ENCODE measurements around the gene PGM1. TPM values are rescaled to one million over a fixed set of nuclear protein-coding genes. Genes with fewer than 3 reads are reported as not detected.

The PGM1 gene
- polyA plus RNA-seq, 3 donors from 2014 or later: 61.6 to 108 (median 67.4) TPM

DNA sequence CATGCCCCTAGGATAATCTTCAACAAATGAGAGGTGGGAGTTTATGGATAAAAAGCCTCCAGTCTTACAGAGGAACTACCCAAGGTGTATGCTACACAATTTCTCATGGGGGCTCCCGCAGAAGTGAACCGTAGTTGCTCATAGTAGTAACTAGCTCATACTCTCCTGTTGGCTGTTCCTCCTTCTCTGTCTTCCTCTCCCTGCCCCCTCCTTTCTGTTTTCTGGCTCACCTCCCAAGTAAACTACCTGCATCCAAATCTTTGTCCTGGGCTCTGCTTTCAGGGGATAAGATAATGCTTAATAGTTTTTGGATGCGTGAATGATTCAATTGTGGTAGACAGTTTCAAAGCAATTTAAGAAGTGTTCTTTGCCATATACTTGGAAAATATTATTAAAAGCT is 90.5 kb downstream of the PGM1 start:
- Mint-ChIP-seq H3K27me3 (ENCODE audit: low read depth in 3 of 3) (peaks cover 4 to 5% (median 5%) of the 10 kb centered on the region in 3 donors), H3K36me3 (peaks cover 0 to 11% (median 0%) of the 10 kb centered on the region in 3 donors), H3K27ac (no peak overlapping the region), H3K4me3 (no peak overlapping the region), H3K9me3 (no peaks in the 10 kb centered on the region), H3K4me1 (no peaks in the 10 kb centered on the region)
- DNase-seq: no peak

DNA sequence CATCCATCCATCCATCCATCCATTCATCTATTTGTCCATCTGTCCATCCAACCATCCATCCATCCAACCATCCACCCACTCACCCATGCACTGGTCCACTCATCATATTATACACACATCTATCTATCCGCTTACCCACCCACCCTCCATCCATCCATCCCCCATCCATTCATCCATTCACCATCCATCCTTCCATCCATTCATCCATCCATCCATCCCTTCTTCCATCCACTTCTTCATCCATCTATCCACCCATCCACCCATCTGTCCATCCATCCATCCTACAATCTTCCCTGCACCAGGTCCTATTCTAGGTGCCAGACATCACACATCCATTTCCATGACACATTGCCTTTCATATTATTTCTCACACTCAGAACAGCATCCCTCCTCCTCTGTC is 93.5 kb downstream of the PGM1 start:
- Mint-ChIP-seq H3K27ac (no peak overlapping the region), H3K27me3 (ENCODE audit: low read depth in 3 of 3) (peaks cover 4 to 7% (median 4%) of the 10 kb centered on the region in 3 donors), H3K9me3 (no peaks in the 10 kb centered on the region), H3K36me3 (peaks cover 0 to 4% (median 0%) of the 10 kb centered on the region in 3 donors), H3K4me3 (no peak overlapping the region), H3K4me1 (no peaks in the 10 kb centered on the region)
- DNase-seq: no peak

DNA sequence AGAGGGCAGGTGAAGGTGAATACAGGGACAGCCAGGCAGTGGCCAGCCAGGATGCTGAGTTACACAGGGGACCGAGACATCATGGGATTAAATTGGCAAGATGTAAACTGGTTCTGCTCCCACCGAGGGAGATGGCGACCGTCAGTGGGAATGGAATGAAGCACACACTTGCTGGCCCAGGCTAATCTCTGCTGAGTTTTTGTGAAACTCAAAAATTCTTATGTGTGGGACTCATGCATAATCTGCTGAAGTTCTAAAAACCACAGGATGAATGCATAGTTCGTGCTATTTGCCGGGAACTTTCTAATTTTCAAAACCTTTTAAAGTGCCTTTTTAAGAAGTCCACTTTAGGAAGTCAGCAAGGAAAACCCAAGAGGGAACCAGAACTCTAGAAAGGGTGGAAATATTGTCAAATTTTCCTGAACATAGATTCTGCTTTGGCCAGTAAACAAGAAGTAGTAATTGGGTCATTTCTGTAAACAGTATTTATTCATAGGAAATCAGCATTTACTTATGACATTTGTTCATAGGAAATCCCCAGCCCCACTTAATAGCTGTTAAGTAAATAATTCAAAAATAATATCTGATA is 95.2 kb downstream of the PGM1 start:
- no peak overlapping the region for H3K27ac Mint-ChIP-seq
- no peaks in the 10 kb centered on the region for H3K36me3 Mint-ChIP-seq

DNA sequence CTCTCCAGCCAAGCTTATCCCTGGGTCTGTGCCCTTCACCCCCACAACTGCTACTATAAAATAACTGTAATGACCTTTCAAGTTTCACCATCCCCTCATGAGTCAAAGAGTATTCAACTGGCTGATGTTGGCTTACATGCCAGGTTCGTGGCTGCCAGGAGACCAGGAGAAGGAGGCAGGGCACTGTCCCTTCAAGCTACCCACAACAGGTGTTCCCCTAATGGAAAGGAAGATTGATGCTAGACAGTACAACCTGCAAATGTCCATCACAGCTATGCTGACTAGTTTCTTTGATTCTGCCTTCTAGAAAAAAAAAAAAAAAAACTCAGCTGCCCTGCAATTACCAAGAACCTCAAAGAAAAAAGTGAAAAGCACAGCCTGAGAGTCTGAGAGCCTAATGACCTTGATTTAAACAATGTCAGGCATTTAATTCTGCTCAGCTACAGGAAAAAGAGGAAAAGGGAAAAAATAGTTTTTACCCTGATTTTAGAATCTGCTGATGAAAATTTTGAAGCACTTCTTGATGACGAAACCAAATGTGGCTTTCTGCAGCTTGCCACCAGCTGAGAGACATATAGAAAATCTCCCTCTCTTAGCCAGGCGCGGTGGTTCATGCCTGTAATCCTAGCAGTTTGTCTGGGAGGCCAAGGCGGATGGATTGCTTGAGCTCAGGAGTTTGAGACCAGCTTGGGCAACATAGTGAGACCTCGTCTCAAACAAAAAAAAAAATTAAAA is 97.9 kb downstream of the PGM1 start:
- Mint-ChIP-seq H3K27ac (no peak overlapping the region), H3K4me1 (no peaks in the 10 kb centered on the region), H3K9me3 (no peaks in the 10 kb centered on the region), H3K36me3 (no peaks in the 10 kb centered on the region), H3K4me3 (no peak overlapping the region), H3K27me3 (ENCODE audit: low read depth in 3 of 3) (peaks cover 2 to 5% (median 3%) of the 10 kb centered on the region in 3 donors)
- no peak for DNase-seq

More for the DNA sequence above, 95.2 kb downstream of the PGM1 start:
- Mint-ChIP-seq H3K27me3 (ENCODE audit: low read depth in 3 of 3) (peaks cover 1 to 7% (median 4%) of the 10 kb centered on the region in 3 donors), H3K4me1 (no peaks in the 10 kb centered on the region), H3K9me3 (no peaks in the 10 kb centered on the region), H3K4me3 (no peak overlapping the region)
- DNase-seq: no peak

DNA sequence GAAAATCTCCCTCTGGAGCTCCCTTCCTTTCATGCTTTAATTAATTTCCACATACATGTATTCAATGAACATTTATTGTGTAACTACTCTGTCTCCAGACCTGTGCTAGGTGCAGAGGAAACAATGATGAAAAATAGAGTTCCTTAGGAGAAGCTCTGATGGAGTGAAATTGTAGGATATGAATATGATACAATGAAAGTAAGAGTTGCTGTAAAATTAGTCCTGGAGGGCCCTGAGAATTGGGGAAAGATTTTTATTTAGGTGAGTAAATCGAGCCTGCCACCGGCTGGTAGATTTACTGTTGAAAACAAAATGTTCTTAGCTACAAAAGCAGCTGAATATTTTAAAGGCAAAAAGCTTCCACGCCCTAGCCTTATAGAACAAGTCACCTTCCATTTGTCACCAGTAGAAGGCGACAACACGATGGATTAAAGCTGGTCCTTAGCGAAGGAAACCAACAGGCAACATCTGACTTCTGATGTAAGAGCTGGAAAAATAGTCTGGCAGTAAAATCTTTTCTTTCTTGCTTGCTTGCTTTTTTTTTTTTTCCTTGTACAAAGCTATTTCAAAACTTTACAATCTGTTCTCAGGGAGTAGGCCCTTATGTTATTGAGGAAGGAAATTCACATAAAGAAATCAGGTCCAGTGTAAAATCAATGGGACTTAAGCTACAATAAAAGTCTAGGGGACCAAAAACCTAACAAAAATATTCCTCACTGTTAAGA is 98.7 kb downstream of the PGM1 start:
- Mint-ChIP-seq H3K36me3 (no peaks in the 10 kb centered on the region), H3K4me3 (no peak overlapping the region), H3K4me1 (no peaks in the 10 kb centered on the region), H3K27ac (no peak overlapping the region), H3K27me3 (ENCODE audit: low read depth in 3 of 3) (peaks cover 2 to 4% (median 3%) of the 10 kb centered on the region in 3 donors), H3K9me3 (no peaks in the 10 kb centered on the region)
- DNase-seq: peak; percentile 18 to 31 (median 29)

DNA sequence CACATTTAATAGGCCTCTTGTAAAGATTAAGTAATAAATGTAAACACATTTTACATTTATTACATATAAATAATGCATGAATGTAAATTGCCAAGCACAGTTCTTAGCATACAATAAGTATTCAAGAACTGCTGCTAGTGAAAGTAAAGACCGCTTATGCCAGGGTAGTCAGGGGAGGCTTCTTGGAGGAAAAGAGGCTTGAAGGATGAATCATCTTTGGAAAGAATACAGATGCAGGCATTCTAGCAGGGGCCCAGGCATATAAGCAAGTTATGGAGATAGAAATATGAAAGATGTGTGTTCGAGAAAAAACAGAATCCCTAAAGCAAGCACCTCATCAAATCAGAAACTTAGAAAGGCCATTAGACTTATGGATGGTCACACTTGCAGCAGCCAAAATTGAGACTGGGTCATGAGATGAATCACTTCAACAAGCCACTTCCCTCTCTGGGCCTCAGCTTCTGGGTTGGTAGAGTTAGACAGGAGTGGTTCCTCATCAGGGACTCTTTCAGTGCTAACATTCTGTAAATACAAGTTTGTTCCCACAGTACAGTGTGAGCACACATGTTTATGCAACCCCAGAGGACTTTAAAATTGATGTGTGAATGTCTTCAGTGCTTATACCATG is 100.8 kb downstream of the PGM1 start:
- H3K36me3 Mint-ChIP-seq: no peaks in the 10 kb centered on the region
- no peaks in the 10 kb centered on the region for H3K9me3 Mint-ChIP-seq
- H3K4me3 Mint-ChIP-seq: no peak overlapping the region
- H3K27ac Mint-ChIP-seq: no peak overlapping the region
- no peak for DNase-seq
- peaks cover 0 to 4% (median 3%) of the 10 kb centered on the region in 3 donors for H3K27me3 Mint-ChIP-seq (ENCODE audit: low read depth in 3 of 3)
- no peaks in the 10 kb centered on the region for H3K4me1 Mint-ChIP-seq

DNA sequence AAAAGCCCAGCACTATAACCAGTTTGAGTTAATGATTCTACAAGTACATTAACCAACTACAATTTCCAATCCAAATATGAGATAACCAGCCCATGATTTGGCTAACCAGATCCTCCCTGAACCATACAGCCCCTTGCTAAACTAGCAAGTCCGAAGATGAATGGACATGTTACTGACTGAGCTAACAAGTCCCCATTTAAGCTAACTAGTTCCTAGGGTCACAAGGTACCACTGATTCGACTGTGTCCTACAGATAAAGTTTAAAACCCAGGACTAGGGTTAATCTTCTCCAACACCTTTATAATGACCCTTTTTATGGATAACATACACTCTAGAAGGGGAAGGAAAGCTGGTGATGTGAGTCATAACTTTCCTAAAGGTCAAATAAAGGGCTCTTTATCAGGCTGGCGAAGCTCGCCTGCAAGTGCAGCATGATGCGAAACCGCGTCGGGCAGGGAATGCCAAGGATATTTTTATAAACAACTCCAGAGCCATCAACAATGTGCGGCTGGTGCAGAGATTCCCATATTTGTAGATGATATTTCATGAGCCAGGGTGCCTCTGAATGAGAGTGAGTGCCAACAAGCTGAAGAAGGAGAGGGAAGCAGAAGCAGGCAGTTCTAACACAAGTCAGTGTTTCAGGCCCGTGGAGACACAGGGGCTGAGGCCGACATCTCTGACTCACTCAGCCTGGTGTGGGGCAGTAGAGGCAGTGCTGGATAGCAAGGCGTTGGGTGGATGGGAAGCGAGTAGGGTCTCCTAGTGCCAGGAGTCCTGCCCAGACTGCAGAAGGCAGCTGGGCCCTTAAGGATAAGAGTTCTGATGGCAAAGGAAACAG is 105.0 kb downstream of the PGM1 start:
- DNase-seq: no peak
- Mint-ChIP-seq H3K27ac (no peak overlapping the region), H3K9me3 (no peaks in the 10 kb centered on the region), H3K27me3 (ENCODE audit: low read depth in 3 of 3) (peaks cover 0 to 4% (median 4%) of the 10 kb centered on the region in 3 donors), H3K4me3 (no peak overlapping the region), H3K4me1 (no peaks in the 10 kb centered on the region), H3K36me3 (no peaks in the 10 kb centered on the region)

DNA sequence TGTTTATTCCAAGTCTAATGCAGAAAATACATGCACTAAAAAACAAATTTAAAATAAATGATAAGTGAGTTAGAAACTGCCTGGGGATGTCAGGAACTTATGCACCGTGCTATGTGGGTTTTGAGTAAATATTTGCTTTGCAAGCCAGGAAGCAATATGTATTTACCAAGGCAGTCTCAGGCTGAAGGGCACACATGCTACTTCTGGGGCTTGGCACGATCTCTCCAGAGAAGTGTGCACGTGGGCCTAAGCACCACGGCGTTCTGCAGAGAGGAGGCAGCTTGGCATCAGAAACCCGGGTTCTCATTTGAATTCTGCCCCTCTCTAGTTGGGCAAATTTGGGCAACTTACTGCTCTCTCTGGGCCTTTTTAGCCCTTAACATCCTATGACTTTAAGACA is 108.0 kb downstream of the PGM1 start:
- peaks cover 0 to 7% (median 2%) of the 10 kb centered on the region in 3 donors for H3K27me3 Mint-ChIP-seq (ENCODE audit: low read depth in 3 of 3)
- no peaks in the 10 kb centered on the region for H3K9me3 Mint-ChIP-seq
- H3K36me3 Mint-ChIP-seq: no peaks in the 10 kb centered on the region
- no peak overlapping the region for H3K27ac Mint-ChIP-seq
- DNase-seq: no peak
- H3K4me3 Mint-ChIP-seq: no peak overlapping the region
- H3K4me1 Mint-ChIP-seq: no peaks in the 10 kb centered on the region

DNA sequence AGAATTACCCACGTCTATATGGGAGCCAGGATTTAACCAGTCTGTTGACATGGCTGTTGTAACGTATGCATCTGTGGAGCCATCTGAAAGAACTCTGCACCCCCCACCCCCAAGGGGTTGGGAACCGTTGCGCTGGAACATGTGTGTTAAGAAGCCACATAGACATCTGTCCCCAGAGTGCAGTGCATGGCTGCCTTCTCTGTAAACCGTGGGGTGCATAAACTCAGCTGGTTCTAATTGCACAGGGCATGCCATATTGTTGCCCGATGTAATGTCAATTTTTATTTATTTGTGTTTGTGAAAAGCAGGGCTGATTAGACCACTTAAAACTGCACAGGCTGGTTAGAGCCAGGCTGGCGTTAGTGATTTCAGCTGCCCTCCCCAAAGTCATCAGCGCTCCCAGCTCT is 110.5 kb downstream of the PGM1 start:
- DNase-seq: no peak
- H3K4me3 Mint-ChIP-seq: no peak overlapping the region
- peaks cover 0 to 9% (median 2%) of the 10 kb centered on the region in 3 donors for H3K27me3 Mint-ChIP-seq (ENCODE audit: low read depth in 3 of 3)
- no peaks in the 10 kb centered on the region for H3K9me3 Mint-ChIP-seq
- no peaks in the 10 kb centered on the region for H3K36me3 Mint-ChIP-seq
- H3K27ac Mint-ChIP-seq: no peak overlapping the region
- H3K4me1 Mint-ChIP-seq: no peaks in the 10 kb centered on the region

DNA sequence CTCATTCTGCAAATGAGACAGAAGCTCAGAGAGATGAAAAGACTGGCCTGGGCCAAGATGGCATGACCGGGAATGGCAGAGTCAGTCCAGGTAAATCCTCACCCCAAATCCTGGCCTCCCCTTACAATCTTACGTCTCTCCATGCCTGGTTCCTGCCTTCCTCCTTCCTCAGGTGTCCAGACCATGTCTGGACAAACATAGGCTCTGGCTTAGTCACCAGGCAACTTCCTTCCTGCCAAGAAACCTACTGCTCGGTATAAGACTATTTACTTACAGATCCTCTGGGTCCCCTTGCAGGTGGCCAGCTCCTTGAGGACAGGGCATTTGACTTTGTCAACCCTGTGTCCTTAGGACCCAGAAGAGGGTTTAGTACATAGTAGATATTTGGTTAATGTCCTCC is 111.2 kb downstream of the PGM1 start:
- Mint-ChIP-seq H3K9me3 (no peaks in the 10 kb centered on the region), H3K36me3 (no peaks in the 10 kb centered on the region), H3K4me1 (no peaks in the 10 kb centered on the region), H3K27me3 (ENCODE audit: low read depth in 3 of 3) (peaks cover 0 to 10% (median 2%) of the 10 kb centered on the region in 3 donors), H3K4me3 (no peak overlapping the region), H3K27ac (no peak overlapping the region)
- DNase-seq: no peak

DNA sequence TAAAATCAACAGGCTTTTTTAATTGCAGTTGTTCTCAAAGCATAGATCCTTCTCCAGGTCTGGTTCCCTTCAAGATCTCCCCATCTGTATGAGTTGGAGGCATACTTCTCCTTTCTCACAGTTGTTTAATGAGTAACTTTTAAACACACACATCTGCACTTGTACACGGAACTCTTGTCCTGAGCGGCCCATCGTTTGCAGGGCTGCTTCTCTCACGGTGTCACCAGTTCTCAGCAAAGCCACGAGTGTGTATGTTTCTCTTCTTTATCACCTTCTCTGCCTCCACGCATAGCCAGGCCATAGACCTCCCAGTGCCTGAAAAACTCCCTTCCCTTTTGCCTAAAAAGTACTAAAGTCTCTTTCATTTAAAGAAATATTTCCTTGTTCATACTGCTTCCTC is 111.9 kb downstream of the PGM1 start:
- no peak for DNase-seq
- Mint-ChIP-seq H3K4me1 (no peaks in the 10 kb centered on the region), H3K9me3 (no peaks in the 10 kb centered on the region), H3K27me3 (ENCODE audit: low read depth in 3 of 3) (peaks cover 0 to 10% (median 2%) of the 10 kb centered on the region in 3 donors), H3K27ac (no peak overlapping the region), H3K36me3 (no peaks in the 10 kb centered on the region), H3K4me3 (no peak overlapping the region)

DNA sequence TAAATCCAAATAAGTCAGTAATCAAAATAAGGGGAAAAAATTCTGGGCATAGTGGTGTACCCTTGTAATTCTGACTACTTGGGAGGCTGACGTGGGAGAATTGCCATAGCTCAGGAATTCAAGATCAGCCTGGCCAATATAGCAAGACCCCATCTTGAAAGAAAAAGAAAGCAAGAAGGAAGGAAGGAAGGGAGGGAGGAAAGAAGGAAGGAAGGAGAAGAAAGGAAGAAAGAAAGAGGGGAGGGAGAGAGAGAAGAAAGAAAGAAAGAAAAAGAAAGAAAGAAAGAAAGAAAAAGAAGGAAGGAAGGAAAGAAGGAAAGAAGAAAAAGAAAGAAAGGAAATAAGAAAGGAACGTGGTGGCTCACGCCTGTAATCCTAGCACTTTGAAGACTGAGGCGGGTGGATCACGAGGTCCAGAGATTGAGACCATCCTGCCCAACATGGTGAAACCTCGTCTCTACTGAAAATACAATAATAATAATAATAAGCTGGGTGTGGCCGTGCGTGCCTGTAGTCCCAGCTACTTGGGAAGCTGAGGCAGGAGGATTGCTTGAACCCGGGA is 116.1 kb downstream of the PGM1 start:
- Mint-ChIP-seq H3K9me3 (no peaks in the 10 kb centered on the region), H3K4me1 (no peaks in the 10 kb centered on the region), H3K27me3 (ENCODE audit: low read depth in 3 of 3) (peaks cover 0 to 5% (median 1%) of the 10 kb centered on the region in 3 donors), H3K36me3 (no peaks in the 10 kb centered on the region), H3K27ac (peak overlapping the region in 1 of 6 donors; percentile 14), H3K4me3 (no peak overlapping the region)
- DNase-seq: no peak

All from immature natural killer cell (primary cell).